Panc1 (cell line): ENCODE measurements around the gene INKA1. TPM values are rescaled to one million over a fixed set of nuclear protein-coding genes. Genes with fewer than 3 reads are reported as not detected.

Experiments
- ATAC-seq: fragments of 200-7000 bp; cut with Tn5 transposase; 2 replicates; pipeline ENCODE4 v1.9.1; 2020; ENCODE audit warnings: mild to moderate bottlenecking, moderate library complexity
- BruUV-seq: library from RNA; stranded (reverse); fragments of 400-500 nt; replicated peaks from 2 replicates; lab custom pipeline; 2021; lab: Mats Ljungman, UMichigan
- CTCF ChIA-PET: fragments of 300-600 bp; sonication (Branson Sonifier 250); formaldehyde crosslinking; loops from one replicate; lab custom pipeline; 2022; ENCODE audit warnings: antibody characterized with exemption; lab: Charles Lee
- POLR2A ChIA-PET: fragments of 300-600 bp; sonication (Branson Sonifier 250); formaldehyde crosslinking; loops from one replicate; lab custom pipeline; 2022; ENCODE audit warnings: antibody characterized with exemption; lab: Charles Lee
- DNase-seq: peaks from one replicate; pipeline ENCODE4 v3.0.0-alpha.2; 2010; ENCODE audit warnings: low read depth, low spot score
- H3K27ac ChIP-seq: 2 replicates; pipeline ENCODE4 v1.5.1; 2011; ENCODE audit warnings: mild to moderate bottlenecking, low read length, inconsistent platforms
- H3K27me3 ChIP-seq: fragments of 200-500 bp; sonication (Bioruptor generic); 2 replicates; pipeline ENCODE4 v1.6.0; 2014; ENCODE audit warnings: low read length, inconsistent platforms; ENCODE audit not compliant: control insufficient read depth, insufficient read depth
- H3K36me3 ChIP-seq: fragments of 200-500 bp; sonication (Bioruptor generic); 2 replicates; pipeline ENCODE4 v1.5.1; 2014; ENCODE audit warnings: inconsistent platforms, mild to moderate bottlenecking, low read length, moderate library complexity; ENCODE audit not compliant: control insufficient read depth, insufficient read depth
- H3K4me1 ChIP-seq: 2 replicates; pipeline ENCODE4 v1.5.1; 2011; ENCODE audit warnings: inconsistent platforms, mild to moderate bottlenecking, low read length, moderate library complexity; ENCODE audit not compliant: control insufficient read depth, insufficient read depth
- H3K4me3 ChIP-seq, 2 experiments: 2 replicates each; pipeline ENCODE4 v1.5.1; 2011 to 2012; ENCODE audit warnings: low read depth in 2 of 2, low read length in 2 of 2, mild to moderate bottlenecking in 2 of 2, inconsistent platforms in 1 of 2, moderate library complexity in 1 of 2
- H3K9me3 ChIP-seq: fragments of 200-500 bp; sonication (Bioruptor generic); 2 replicates; pipeline ENCODE4 v1.5.1; 2014; ENCODE audit warnings: low read depth, mild to moderate bottlenecking, inconsistent platforms, low read length, moderate library complexity; ENCODE audit not compliant: control insufficient read depth, insufficient read depth
- POLR2AphosphoS5 ChIP-seq: IDR thresholded peaks from 2 replicates; pipeline ENCODE4 v1.6.1; 2012; ENCODE audit warnings: mild to moderate bottlenecking, low read depth, low read length, moderate library complexity
- SIN3A ChIP-seq: IDR thresholded peaks from 2 replicates; pipeline ENCODE4 v1.6.1; 2012; ENCODE audit warnings: low read depth, mild to moderate bottlenecking, low read length, moderate library complexity, borderline replicate concordance; ENCODE audit not compliant: insufficient read depth
- TCF7L2 ChIP-seq: IDR thresholded peaks from 2 replicates; pipeline ENCODE4 v1.6.1; 2011; ENCODE audit warnings: mild to moderate bottlenecking, low read depth, low read length, inconsistent platforms
- in situ Hi-C: cut with HindIII; loops from 2 replicates; pipeline ENCODE4 v1.10.0; 2016; ENCODE audit warnings: low sequenced_read_pairs, low pct_unique_long_range_greater_than_20kb
- intact Hi-C: fragments of 100-400 bp; cut with micrococcal nuclease; formaldehyde crosslinking; loops from one replicate; pipeline ENCODE4 v1.10.0; 2022; ENCODE audit not compliant: unreplicated experiment
- total RNA-seq: library from RNA; stranded (reverse); gene quantifications from one replicate; pipeline ENCODE4 v1.2.1, GENCODE V29; 2021; ENCODE audit not compliant: unreplicated experiment
- TF ChIP-seq, protein P1 (sequence below): fragments of 450-650 bp; IDR thresholded peaks from 2 replicates; pipeline ENCODE4 v1.5.1; 2017; ENCODE audit warnings: mild to moderate bottlenecking
- TF ChIP-seq, protein P2 (sequence below), 2 experiments: IDR thresholded peaks; 2 replicates each; pipeline ENCODE4 v1.6.1; 2011 to 2012; ENCODE audit warnings: low read depth in 2 of 2, control low read depth in 1 of 2, low read length in 1 of 2, mild to moderate bottlenecking in 1 of 2, moderate library complexity in 1 of 2; ENCODE audit not compliant: insufficient read depth in 1 of 2

Gene INKA1
- total RNA-seq, 1 experiment from 2014 or later, result 2.2 TPM

DNA sequence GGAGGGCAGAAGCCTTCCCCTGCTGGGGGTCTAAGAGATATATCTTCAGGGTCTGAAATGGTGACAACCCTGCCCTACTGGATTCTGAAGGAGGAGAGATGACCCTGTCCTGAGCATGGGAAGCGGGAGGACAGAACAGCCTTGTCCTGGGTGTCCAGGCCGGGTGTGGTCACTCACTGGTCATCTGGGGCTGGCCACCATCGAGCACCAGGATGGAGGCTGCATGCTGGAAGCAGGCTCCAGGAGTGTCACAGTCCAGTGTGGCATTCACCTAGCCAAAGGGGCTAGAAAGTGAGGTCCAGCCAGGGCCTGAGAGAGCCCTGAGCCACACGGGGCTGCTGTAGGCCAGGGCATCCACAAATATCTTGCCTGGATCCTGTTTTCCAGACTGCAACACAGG lies 8.6 kb upstream of the INKA1 start:
- POLR2A ChIA-PET, result no interaction called here
- intact Hi-C loops (no loop called here), in situ Hi-C loops (no loop called here)
- ATAC-seq (peak; percentile 46; the same call in 1 of the 2 replicates), DNase-seq (no peak)
- H3K4me1 ChIP-seq, result no peaks in the 10 kb centered on the region
- TF ChIP-seq, protein P1, sequence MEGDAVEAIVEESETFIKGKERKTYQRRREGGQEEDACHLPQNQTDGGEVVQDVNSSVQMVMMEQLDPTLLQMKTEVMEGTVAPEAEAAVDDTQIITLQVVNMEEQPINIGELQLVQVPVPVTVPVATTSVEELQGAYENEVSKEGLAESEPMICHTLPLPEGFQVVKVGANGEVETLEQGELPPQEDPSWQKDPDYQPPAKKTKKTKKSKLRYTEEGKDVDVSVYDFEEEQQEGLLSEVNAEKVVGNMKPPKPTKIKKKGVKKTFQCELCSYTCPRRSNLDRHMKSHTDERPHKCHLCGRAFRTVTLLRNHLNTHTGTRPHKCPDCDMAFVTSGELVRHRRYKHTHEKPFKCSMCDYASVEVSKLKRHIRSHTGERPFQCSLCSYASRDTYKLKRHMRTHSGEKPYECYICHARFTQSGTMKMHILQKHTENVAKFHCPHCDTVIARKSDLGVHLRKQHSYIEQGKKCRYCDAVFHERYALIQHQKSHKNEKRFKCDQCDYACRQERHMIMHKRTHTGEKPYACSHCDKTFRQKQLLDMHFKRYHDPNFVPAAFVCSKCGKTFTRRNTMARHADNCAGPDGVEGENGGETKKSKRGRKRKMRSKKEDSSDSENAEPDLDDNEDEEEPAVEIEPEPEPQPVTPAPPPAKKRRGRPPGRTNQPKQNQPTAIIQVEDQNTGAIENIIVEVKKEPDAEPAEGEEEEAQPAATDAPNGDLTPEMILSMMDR, result no peak
- TF ChIP-seq POLR2AphosphoS5 (no peak), SIN3A (no peak)
- TF ChIP-seq, protein P2, sequence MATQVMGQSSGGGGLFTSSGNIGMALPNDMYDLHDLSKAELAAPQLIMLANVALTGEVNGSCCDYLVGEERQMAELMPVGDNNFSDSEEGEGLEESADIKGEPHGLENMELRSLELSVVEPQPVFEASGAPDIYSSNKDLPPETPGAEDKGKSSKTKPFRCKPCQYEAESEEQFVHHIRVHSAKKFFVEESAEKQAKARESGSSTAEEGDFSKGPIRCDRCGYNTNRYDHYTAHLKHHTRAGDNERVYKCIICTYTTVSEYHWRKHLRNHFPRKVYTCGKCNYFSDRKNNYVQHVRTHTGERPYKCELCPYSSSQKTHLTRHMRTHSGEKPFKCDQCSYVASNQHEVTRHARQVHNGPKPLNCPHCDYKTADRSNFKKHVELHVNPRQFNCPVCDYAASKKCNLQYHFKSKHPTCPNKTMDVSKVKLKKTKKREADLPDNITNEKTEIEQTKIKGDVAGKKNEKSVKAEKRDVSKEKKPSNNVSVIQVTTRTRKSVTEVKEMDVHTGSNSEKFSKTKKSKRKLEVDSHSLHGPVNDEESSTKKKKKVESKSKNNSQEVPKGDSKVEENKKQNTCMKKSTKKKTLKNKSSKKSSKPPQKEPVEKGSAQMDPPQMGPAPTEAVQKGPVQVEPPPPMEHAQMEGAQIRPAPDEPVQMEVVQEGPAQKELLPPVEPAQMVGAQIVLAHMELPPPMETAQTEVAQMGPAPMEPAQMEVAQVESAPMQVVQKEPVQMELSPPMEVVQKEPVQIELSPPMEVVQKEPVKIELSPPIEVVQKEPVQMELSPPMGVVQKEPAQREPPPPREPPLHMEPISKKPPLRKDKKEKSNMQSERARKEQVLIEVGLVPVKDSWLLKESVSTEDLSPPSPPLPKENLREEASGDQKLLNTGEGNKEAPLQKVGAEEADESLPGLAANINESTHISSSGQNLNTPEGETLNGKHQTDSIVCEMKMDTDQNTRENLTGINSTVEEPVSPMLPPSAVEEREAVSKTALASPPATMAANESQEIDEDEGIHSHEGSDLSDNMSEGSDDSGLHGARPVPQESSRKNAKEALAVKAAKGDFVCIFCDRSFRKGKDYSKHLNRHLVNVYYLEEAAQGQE (IDR thresholded peaks at IDR 0.05; ENCODE audit: insufficient read depth in 1 of 2, low read depth in 2 of 2, low read length in 1 of 2), result no peak
- CTCF ChIA-PET, result no interaction called here
- H3K27me3 ChIP-seq, result no peaks in the 10 kb centered on the region
- no peak overlapping the region for H3K27ac ChIP-seq
- BruUV-seq, result no TSS peak
- no peak overlapping the region for H3K4me3 ChIP-seq
- no peaks in the 10 kb centered on the region for H3K9me3 ChIP-seq
- H3K36me3 ChIP-seq, result no peaks in the 10 kb centered on the region

DNA sequence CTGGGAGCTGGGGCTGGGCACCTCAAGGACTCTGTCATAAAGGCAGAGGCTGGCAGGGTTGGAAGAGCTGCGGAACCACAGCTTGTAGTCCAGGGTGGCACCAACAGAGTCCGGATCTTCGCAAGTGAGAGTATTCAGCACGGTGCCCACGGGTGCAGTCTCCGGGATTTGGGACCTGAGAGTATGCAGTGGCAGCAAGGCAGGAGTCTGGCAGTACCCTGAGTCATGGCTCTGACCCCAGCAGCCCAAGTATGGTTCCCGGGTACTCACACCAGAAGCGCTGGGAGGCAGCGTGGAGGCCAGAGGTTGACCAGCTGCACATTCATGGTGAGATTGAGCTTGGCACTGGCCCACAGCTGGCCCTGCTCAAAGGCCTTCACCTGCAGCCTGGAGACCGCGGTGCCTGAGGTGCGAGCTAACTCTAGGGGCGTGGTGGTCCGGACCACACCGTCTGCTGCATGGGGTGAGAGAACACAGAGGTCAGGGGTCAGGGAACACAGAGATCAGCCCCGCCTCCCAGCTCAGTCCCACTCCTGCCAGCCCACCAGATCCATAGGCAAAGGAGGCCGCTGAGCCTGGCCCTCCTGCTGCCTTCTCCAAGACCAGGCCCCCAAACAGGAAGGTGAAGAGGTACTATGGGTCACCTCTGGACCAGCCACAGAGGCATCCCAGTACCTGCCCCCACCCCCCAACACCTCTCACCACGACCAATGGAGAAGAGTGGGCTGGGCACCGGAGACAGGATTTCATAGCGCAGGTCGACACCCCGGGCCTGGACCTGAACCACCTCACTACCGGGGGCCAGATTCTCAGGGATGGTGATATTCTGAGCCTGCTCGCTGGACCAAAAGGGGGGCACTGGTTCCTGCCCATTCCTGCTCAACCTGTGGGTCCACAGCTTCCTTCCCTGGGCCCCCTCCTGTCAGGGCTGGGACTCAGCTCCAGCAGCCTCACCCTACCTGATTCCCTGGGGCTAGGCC lies 7.8 kb upstream of the INKA1 start:
- H3K4me3 ChIP-seq, result no peak overlapping the region
- no peaks in the 10 kb centered on the region for H3K4me1 ChIP-seq
- ChIA-PET POLR2A (no interaction called here), CTCF (no interaction called here)
- no TSS peak for BruUV-seq
- DNase-seq (no peak), ATAC-seq (no peak)
- in situ Hi-C loops (no loop called here), intact Hi-C loops (no loop called here)
- no peaks in the 10 kb centered on the region for H3K36me3 ChIP-seq
- H3K9me3 ChIP-seq, result no peaks in the 10 kb centered on the region
- H3K27ac ChIP-seq, result no peak overlapping the region
- TF ChIP-seq, protein P2 (IDR thresholded peaks at IDR 0.05; ENCODE audit: insufficient read depth in 1 of 2, low read depth in 2 of 2, low read length in 1 of 2), result no peak
- TF ChIP-seq TCF7L2, result no peak
- TF ChIP-seq, protein P1, result no peak
- no peak for TF ChIP-seq SIN3A
- no peak for TF ChIP-seq POLR2AphosphoS5
- no peaks in the 10 kb centered on the region for H3K27me3 ChIP-seq
